Epithelial cell of esophagus (primary cell): ENCODE data around the gene TNFAIP2.
"Not testable (repeated sequence)": the region's sequence is repeated elsewhere in the genome, so short reads cannot be mapped to it uniquely, and the experiment has no call there.

Experiments
- DNase-seq: peaks from one replicate; pipeline ENCODE4 v3.0.0; 2010; ENCODE audit warnings: low read depth
- H3K4me3 ChIP-seq: 2 replicates; pipeline ENCODE4 v1.5.1; 2011; ENCODE audit warnings: mild to moderate bottlenecking, low read length, control low read depth
- CTCF ChIP-seq: IDR thresholded peaks from 2 replicates; pipeline ENCODE4 v1.5.1; 2011; ENCODE audit warnings: low read depth, mild to moderate bottlenecking, low read length, control low read depth, inconsistent platforms; ENCODE audit not compliant: insufficient read depth; ENCODE audit errors: missing control alignments

The TNFAIP2 gene

GRCh38 chr14:103164006-103164405 is 40.7 kb downstream of the TNFAIP2 start:
- no peak for TF ChIP-seq CTCF
- H3K4me3 ChIP-seq = no peak overlapping the region
- no peak for DNase-seq

GRCh38 chr14:103164779-103165178 is 41.5 kb downstream of the TNFAIP2 start:
- no peak for TF ChIP-seq CTCF
- no peak overlapping the region for H3K4me3 ChIP-seq
- no peak for DNase-seq

- no peak for DNase-seq
- TF ChIP-seq CTCF = no peak
- no peak overlapping the region for H3K4me3 ChIP-seq
These were observed 42.1 kb downstream of the TNFAIP2 start for GRCh38 chr14:103165323-103165722.

- no peak for TF ChIP-seq CTCF
- DNase-seq = no peak
- H3K4me3 ChIP-seq = no peak overlapping the region
These were observed 46.7 kb downstream of the TNFAIP2 start for GRCh38 chr14:103169954-103170353.

- DNase-seq, H3K4me3 ChIP-seq: not testable (repeated sequence)
These were observed 47.9 kb downstream of the TNFAIP2 start for GRCh38 chr14:103171206-103171605.

GRCh38 chr14:103172921-103173320 is 49.7 kb downstream of the TNFAIP2 start:
- no peak for TF ChIP-seq CTCF
- H3K4me3 ChIP-seq = no peak overlapping the region
- peak; percentile 56 for DNase-seq

GRCh38 chr14:103173887-103174286 is 50.6 kb downstream of the TNFAIP2 start:
- DNase-seq, H3K4me3 ChIP-seq: not testable (repeated sequence)

- H3K4me3 ChIP-seq, DNase-seq: not testable (repeated sequence)
These were observed 52.9 kb downstream of the TNFAIP2 start for GRCh38 chr14:103176176-103176575.

- TF ChIP-seq CTCF = no peak
- DNase-seq = no peak
- H3K4me3 ChIP-seq = no peak overlapping the region
These were observed 54.1 kb downstream of the TNFAIP2 start for GRCh38 chr14:103177376-103177775.
